ENCODE results near the gene DNAJC4. TPM values are rescaled to one million over a fixed set of nuclear protein-coding genes. Genes with fewer than 3 reads are reported as not detected.

The DNAJC4 gene
- total and polyA plus RNA-seq, 9 of the 15 experiments (the other 6 are each of a cell fraction or from before 2014, with no cell fraction given) = 4.0 to 32.6 (median 19.9) TPM

DNA sequence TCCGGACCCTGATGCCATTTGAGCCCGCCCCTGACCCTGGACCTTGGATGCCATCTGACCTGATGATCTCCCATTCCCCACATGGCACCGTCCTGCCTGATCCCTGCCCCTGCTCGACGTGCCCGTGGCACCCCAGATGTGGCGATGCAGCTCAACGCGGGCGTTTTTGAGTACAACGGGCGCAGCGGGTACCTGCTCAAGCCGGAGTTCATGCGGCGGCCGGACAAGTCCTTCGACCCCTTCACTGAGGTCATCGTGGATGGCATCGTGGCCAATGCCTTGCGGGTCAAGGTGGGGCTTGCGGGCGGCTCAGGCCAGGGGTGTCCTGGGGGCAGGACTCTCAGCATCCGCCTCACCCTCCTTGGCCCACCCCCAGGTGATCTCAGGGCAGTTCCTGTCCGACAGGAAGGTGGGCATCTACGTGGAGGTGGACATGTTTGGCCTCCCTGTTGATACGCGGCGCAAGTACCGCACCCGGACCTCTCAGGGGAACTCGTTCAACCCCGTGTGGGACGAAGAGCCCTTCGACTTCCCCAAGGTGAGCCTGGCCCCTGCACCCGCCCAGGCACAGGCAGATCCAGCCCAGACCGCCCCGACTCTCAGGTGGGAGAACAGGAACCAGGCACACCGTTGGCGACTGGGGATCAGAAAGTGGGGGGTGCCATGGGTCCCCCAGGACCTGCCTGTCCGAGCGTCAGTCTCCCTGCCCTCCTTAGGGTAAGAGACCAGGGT lies 32.1 kb downstream of the DNAJC4 start:
- no TSS peak for BruUV-seq (replicated peaks)
- CTCF ChIA-PET (ENCODE audit: low intra/inter-chr PET ratio) = no interaction called here
- DNase-seq (ENCODE audit: extremely low read depth in 1 of 4, low spot score in 3 of 4) = peak in 1 of 4 experiments; percentile 5
- Histone ChIP-seq H2AFZ (ENCODE audit: low read depth, low read length) (no peak overlapping the region), H3K4me3 (no peak overlapping the region), H3K27me3 (ENCODE audit: control insufficient read depth in 2 of 2, insufficient read depth in 2 of 2, low read length in 2 of 2) (no peaks in the 10 kb centered on the region), H3K79me2 (ENCODE audit: control insufficient read depth, insufficient read depth, low read length) (no peaks in the 10 kb centered on the region), H3K27ac (ENCODE audit: extremely low read depth, low read depth, low read length) (no peak overlapping the region), H4K20me1 (replicated peaks; ENCODE audit: control insufficient read depth, insufficient read depth, low read length) (0 out of 2 replicates have a peak, but pooled peaks cover 4% of the 10 kb centered on the region), H3K9me1 (ENCODE audit: control insufficient read depth, insufficient read depth, low read length) (no peaks in the 10 kb centered on the region), H3K36me3 (ENCODE audit: control insufficient read depth, insufficient read depth, low read length) (peaks cover 91% of the 10 kb centered on the region), H3K9ac (ENCODE audit: insufficient read depth in 1 of 2, low read depth in 2 of 2, low read length in 2 of 2) (peak overlapping the region in 1 of 2 experiments; percentile 67; a peak in 1 of 4 replicates), H3K9me3 (replicated peaks; ENCODE audit: control insufficient read depth, insufficient read depth, low read depth, low read length) (no peaks in the 10 kb centered on the region), H3K4me1 (replicated peaks in 1 of 2; ENCODE audit: control insufficient read depth in 2 of 2, insufficient read depth in 2 of 2, low read length in 2 of 2) (peaks cover 0 to 46% of the 10 kb centered on the region in 2 experiments; a peak in 2 of 5 replicates), H3K4me2 (ENCODE audit: insufficient read depth, low read length) (no peak overlapping the region)
- POLR2A ChIA-PET = interaction anchor here (0.6 to 2.4 kb wide), 4 partner anchors 10 to 429 kb away, joined by 3 to 7 read pairs (median 4); partner anchors contain the start of gene PLCB3
- ATAC-seq = no peak
- 95% methylated on average over 36 of the region's 42 CpGs for WGBS (ENCODE audit: insufficient coverage, low coverage, missing lambda C conversion rate)
- TF ChIP-seq PTBP1 (IDR thresholded peaks at IDR 0.05; ENCODE audit: low read depth, low read length) (no peak), POLR2G (IDR thresholded peaks at IDR 0.05; ENCODE audit: low read depth, low read length) (peak; percentile 49; the same call in 1 of the 2 replicates)
- TF ChIP-seq, protein P1, sequence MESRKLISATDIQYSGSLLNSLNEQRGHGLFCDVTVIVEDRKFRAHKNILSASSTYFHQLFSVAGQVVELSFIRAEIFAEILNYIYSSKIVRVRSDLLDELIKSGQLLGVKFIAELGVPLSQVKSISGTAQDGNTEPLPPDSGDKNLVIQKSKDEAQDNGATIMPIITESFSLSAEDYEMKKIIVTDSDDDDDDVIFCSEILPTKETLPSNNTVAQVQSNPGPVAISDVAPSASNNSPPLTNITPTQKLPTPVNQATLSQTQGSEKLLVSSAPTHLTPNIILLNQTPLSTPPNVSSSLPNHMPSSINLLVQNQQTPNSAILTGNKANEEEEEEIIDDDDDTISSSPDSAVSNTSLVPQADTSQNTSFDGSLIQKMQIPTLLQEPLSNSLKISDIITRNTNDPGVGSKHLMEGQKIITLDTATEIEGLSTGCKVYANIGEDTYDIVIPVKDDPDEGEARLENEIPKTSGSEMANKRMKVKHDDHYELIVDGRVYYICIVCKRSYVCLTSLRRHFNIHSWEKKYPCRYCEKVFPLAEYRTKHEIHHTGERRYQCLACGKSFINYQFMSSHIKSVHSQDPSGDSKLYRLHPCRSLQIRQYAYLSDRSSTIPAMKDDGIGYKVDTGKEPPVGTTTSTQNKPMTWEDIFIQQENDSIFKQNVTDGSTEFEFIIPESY (CRISPR knock-in tag; IDR thresholded peaks at IDR 0.05) = peak; percentile 47; the same call in 1 of the 2 replicates
- TF ChIP-seq, protein P2, sequence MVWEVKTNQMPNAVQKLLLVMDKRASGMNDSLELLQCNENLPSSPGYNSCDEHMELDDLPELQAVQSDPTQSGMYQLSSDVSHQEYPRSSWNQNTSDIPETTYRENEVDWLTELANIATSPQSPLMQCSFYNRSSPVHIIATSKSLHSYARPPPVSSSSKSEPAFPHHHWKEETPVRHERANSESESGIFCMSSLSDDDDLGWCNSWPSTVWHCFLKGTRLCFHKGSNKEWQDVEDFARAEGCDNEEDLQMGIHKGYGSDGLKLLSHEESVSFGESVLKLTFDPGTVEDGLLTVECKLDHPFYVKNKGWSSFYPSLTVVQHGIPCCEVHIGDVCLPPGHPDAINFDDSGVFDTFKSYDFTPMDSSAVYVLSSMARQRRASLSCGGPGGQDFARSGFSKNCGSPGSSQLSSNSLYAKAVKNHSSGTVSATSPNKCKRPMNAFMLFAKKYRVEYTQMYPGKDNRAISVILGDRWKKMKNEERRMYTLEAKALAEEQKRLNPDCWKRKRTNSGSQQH (CRISPR knock-in tag; IDR thresholded peaks at IDR 0.05) = no peak
- TF ChIP-seq, protein P3, sequence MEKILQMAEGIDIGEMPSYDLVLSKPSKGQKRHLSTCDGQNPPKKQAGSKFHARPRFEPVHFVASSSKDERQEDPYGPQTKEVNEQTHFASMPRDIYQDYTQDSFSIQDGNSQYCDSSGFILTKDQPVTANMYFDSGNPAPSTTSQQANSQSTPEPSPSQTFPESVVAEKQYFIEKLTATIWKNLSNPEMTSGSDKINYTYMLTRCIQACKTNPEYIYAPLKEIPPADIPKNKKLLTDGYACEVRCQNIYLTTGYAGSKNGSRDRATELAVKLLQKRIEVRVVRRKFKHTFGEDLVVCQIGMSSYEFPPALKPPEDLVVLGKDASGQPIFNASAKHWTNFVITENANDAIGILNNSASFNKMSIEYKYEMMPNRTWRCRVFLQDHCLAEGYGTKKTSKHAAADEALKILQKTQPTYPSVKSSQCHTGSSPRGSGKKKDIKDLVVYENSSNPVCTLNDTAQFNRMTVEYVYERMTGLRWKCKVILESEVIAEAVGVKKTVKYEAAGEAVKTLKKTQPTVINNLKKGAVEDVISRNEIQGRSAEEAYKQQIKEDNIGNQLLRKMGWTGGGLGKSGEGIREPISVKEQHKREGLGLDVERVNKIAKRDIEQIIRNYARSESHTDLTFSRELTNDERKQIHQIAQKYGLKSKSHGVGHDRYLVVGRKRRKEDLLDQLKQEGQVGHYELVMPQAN (IDR thresholded peaks at IDR 0.05; ENCODE audit: borderline replicate concordance) = no peak
- in situ Hi-C loops (cut with MboI) = no loop called here
- FAIRE-seq = no peak
- intact Hi-C loops (cut with micrococcal nuclease) = no loop called here
